HepG2 (cell line): ENCODE measurements around the gene LBR. TPM values are rescaled to one million over a fixed set of nuclear protein-coding genes. Genes with fewer than 3 reads are reported as not detected.

Source experiments
- ATAC-seq: fragments of 200-7000 bp; cut with Tn5 transposase; 3 replicates; pipeline ENCODE4 v1.9.1; 2020; ENCODE audit warnings: mild to moderate bottlenecking, moderate library complexity
- BruUV-seq: library from RNA; stranded (reverse); fragments of 400-500 nt; replicated peaks from 2 replicates; lab custom pipeline; 2021; lab: Mats Ljungman, UMichigan
- CTCF ChIA-PET: fragments of 300-600 bp; formaldehyde crosslinking; extraction: SDS; loops from one replicate; lab custom pipeline; 2021; ENCODE audit warnings: low total read pairs, inconsistent platforms, low intra/inter-chr PET ratio; lab: Yijun Ruan, JAX
- POLR2A ChIA-PET: fragments of 350-600 bp; sonication (Branson Sonifier 250); formaldehyde crosslinking; loops from one replicate; lab custom pipeline; 2020; ENCODE audit warnings: antibody characterized with exemption, inconsistent platforms; lab: Yijun Ruan, JAX
- DNase-seq: peaks from one replicate; pipeline ENCODE4 v3.0.0-alpha.2; 2015; ENCODE audit warnings: low spot score
- FAIRE-seq: peaks from 3 replicates; lab custom pipeline; 2011; peaks lifted over from hg19 to GRCh38; lab: Jason Lieb, UNC
- H2AFZ ChIP-seq: one replicate; pipeline ENCODE4 v1.6.1; 2011; ENCODE audit warnings: low read length, inconsistent platforms
- H3K27ac ChIP-seq: fragments of 300-600 bp; 3 replicates; pipeline ENCODE4 v1.8.0; 2011; ENCODE audit warnings: mixed run types, mild to moderate bottlenecking, mixed read lengths, low read length, inconsistent platforms; ENCODE audit not compliant: insufficient read depth; ENCODE audit errors: extremely low read length
- H3K27me3 ChIP-seq, 2 experiments: fragments of 200-600 bp in 1 of 2; 2 replicates in 1 of 2; 3 replicates in 1 of 2; pipeline versions ENCODE4 v1.6.0 to v1.8.0; 2011; ENCODE audit warnings: low read length in 2 of 2, mild to moderate bottlenecking in 2 of 2, moderate library complexity in 2 of 2, inconsistent platforms in 1 of 2; ENCODE audit not compliant: insufficient read depth in 2 of 2, control insufficient read depth in 1 of 2
- H3K36me3 ChIP-seq, 2 experiments: fragments of 200-600 bp in 1 of 2; replicated peaks in 1 of 2; 2 replicates in 1 of 2; 3 replicates in 1 of 2; pipeline versions ENCODE4 v1.5.1 to v1.8.0; 2011; ENCODE audit warnings: low read length in 2 of 2, inconsistent platforms in 1 of 2; ENCODE audit not compliant: insufficient read depth in 2 of 2, control insufficient read depth in 1 of 2
- H3K4me1 ChIP-seq: 2 replicates; pipeline ENCODE4 v1.5.1; 2012; ENCODE audit warnings: low read length, inconsistent platforms; ENCODE audit not compliant: insufficient read depth
- H3K4me2 ChIP-seq: 2 replicates; pipeline ENCODE4 v1.6.0; 2011; ENCODE audit warnings: low read depth, low read length, inconsistent platforms
- H3K4me3 ChIP-seq, 3 experiments: fragments of 200-600 bp in 1 of 3; sonication (generic), shearing (Covaris generic) in 1 of 3; replicated peaks in 1 of 3; 2 replicates each; pipeline ENCODE4 v1.5.1; 2011 to 2016; ENCODE audit warnings: low read length in 3 of 3, inconsistent platforms in 2 of 3, low read depth in 2 of 3, mild to moderate bottlenecking in 2 of 3, control low read depth in 1 of 3, mixed read lengths in 1 of 3; ENCODE audit not compliant: insufficient read depth in 1 of 3
- H3K79me2 ChIP-seq: one replicate; pipeline ENCODE4 v1.6.1; 2011; ENCODE audit warnings: low read length, inconsistent platforms; ENCODE audit not compliant: insufficient read depth
- H3K9ac ChIP-seq: 2 replicates; pipeline ENCODE4 v1.6.0; 2011; ENCODE audit warnings: mild to moderate bottlenecking, low read depth, low read length, inconsistent platforms; ENCODE audit not compliant: insufficient read depth
- H3K9me3 ChIP-seq: 2 replicates; pipeline ENCODE4 v1.5.1; 2012; ENCODE audit warnings: mild to moderate bottlenecking, low read length
- H4K20me1 ChIP-seq: 2 replicates; pipeline ENCODE4 v1.6.0; 2011; ENCODE audit warnings: inconsistent platforms, mild to moderate bottlenecking, low read length, moderate library complexity; ENCODE audit not compliant: insufficient read depth
- MED1 ChIP-seq: sonication (generic); formaldehyde crosslinking; IDR thresholded peaks from 2 replicates; pipeline ENCODE4 v1.4.0; 2020; ENCODE audit warnings: missing genetic modification reagents
- MED8 ChIP-seq: sonication (generic); formaldehyde crosslinking; IDR thresholded peaks from 2 replicates; pipeline ENCODE4 v1.8.1; 2023; ENCODE audit warnings: mild to moderate bottlenecking, missing genetic modification reagents; ENCODE audit not compliant: insufficient replicate concordance
- PHF20 ChIP-seq: sonication (generic); formaldehyde crosslinking; IDR thresholded peaks from 2 replicates; pipeline ENCODE4 v1.5.0; 2020; ENCODE audit warnings: mild to moderate bottlenecking, missing genetic modification reagents
- POLR2G ChIP-seq: fragments of 200-400 bp; formaldehyde crosslinking; IDR thresholded peaks from 2 replicates; pipeline ENCODE4 v1.6.1; 2018; ENCODE audit warnings: mild to moderate bottlenecking, low read depth, low read length, moderate library complexity
- ZMYM3 ChIP-seq: sonication (generic); formaldehyde crosslinking; IDR thresholded peaks from 2 replicates; pipeline ENCODE4 v1.5.1; 2020; ENCODE audit warnings: mild to moderate bottlenecking, missing genetic modification reagents
- ZNF768 ChIP-seq: sonication (generic); formaldehyde crosslinking; IDR thresholded peaks from 2 replicates; pipeline ENCODE4 v1.4.0; 2020; ENCODE audit warnings: missing genetic modification reagents
- whole genome bisulfite sequencing: methylation state at CpG from one replicate; pipeline ENCODE4 v1.1.6; 2017; ENCODE audit warnings: low lambda C conversion rate; 5-methylcytosine and 5-hydroxymethylcytosine counted together
- in situ Hi-C: cut with HindIII; loops from 2 replicates; pipeline ENCODE4 v1.10.0; 2017; ENCODE audit warnings: low pct_unique_long_range_greater_than_20kb; ENCODE audit not compliant: extremely low pct_ligation_motif_present
- intact Hi-C: fragments of 100-400 bp; cut with micrococcal nuclease; formaldehyde crosslinking; loops from one replicate; pipeline ENCODE4 v1.10.0; 2022; ENCODE audit not compliant: unreplicated experiment
- polyA plus RNA-seq, 8 experiments: library from polyadenylated mRNA; depleted of rRNA in 3 of 8; stranded (reverse) in 7 of 8; unstranded in 1 of 8; fragments of >200 nt; fragmentation: Illumina TruSeq in 4 of 8; extraction: Trizol in 4 of 8; gene quantifications; 2 replicates each; pipeline versions ENCODE4 v1.2.1 to v1.2.3, GENCODE V29; 2011 to 2016; ENCODE audit warnings: low read depth in 4 of 8, missing spikeins in 1 of 8, mixed read lengths in 1 of 8; ENCODE audit not compliant: insufficient read depth in 1 of 8
- total RNA-seq, 5 experiments: library from RNA; depleted of rRNA; stranded (reverse); fragments of >200 nt; fragmentation: Illumina TruSeq; extraction: Trizol; gene quantifications; 2 replicates each; pipeline ENCODE4 v1.2.3, GENCODE V29; 2016; ENCODE audit warnings: low read depth in 1 of 5
- TF ChIP-seq, protein P1 (sequence below): sonication (generic); formaldehyde crosslinking; IDR thresholded peaks from 2 replicates; pipeline ENCODE4 v1.5.0; 2020; ENCODE audit warnings: missing genetic modification reagents
- TF ChIP-seq, protein P2 (sequence below): sonication (generic); formaldehyde crosslinking; IDR thresholded peaks from 2 replicates; pipeline ENCODE4 v1.4.0; 2020; ENCODE audit warnings: mild to moderate bottlenecking, missing genetic modification reagents
- TF ChIP-seq, protein P3 (sequence below): conservative IDR thresholded peaks from 2 replicates; pipeline ENCODE4 v1.6.1; 2018; ENCODE audit warnings: missing genetic modification reagents

LBR gene
- total and polyA plus RNA-seq, 2 of the 13 experiments (the other 11 are each of a cell fraction or from before 2014, with no cell fraction given) = 38.9 to 76.7 TPM

DNA sequence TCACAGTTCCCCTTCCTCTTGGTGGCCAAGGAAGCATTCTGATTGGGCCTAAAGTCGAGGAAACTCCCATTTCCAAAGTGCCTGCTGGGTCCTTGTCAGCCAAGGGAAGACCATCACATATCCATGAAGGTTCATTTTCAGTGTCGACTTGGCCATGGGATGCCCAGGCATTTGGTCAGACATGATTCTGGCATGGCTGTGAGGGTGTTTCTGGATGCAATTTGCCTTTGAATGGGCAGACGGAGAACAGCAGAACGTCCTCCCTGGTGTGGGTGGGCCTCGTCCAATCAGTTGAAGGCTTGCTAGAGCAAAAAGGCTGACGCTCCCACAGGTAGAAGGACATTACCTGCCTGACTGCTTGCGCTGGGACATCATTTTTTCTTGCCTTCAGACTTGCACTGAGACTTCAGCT lies 48.3 kb upstream of the LBR start:
- POLR2A ChIA-PET = interaction anchor here (0.5 kb wide), 1 partner anchor 271 kb away, joined by 3 read pairs; no protein-coding TSS in a partner anchor
- no peak for DNase-seq
- WGBS = 60% methylated on average over 4 of the region's 7 CpGs

DNA sequence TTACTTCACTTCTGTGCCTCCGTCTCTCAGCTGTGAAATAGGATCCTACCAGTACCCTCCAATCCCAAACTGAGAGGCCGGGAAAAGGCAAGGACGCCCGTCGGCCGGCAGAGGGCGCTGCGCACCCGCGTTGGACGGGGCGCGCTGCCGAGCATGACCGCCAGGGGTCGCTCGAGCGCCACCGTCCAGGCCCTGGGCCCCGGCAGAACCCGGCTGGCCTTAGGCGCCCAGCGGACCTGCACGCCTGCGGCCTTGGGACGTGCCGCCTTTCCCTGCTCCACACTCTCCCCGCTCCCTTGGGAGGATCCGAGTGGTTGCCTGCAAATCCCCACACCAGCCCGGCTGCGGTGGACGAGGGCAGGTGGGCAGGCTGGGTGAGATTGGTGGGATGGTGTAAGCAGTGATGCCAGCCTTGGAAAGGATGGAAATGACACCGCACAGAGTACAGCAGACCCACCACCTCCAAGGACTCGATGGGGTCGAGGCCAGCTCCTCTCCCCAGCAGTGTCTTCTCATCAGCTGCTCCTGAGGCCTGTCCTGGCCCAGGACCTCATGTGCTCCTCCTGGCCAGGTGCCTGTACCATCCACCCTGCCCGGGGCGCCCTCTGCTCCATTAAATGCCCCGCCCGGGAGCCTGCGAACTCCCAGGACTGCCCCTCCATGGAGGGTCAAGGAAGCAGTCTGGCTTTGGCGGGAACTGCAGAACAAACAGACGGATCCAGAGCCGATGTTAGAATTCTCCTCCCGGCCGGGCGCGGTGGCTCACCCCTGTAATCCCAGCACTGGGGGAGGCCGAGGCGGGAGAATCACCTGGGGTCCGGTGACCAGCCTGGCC lies 47.4 kb upstream of the LBR start:
- Histone ChIP-seq H3K79me2 (no peaks in the 10 kb centered on the region), H3K27ac (no peak overlapping the region), H3K9me3 (no peaks in the 10 kb centered on the region), H3K4me2 (peak overlapping the region; percentile 91), H2AFZ (peak overlapping the region; percentile 50), H3K27me3 (peaks cover 1 to 7% of the 10 kb centered on the region in 2 experiments; a peak in 2 of 5 replicates), H3K36me3 (no peaks in the 10 kb centered on the region), H3K9ac (no peak overlapping the region), H3K4me1 (peaks cover 42% of the 10 kb centered on the region), H4K20me1 (no peaks in the 10 kb centered on the region), H3K4me3 (peak overlapping the region; percentile 36 to 72 (median 48))
- ChIA-PET CTCF (interaction anchor here (0.5 to 3.8 kb wide), 22 partner anchors 10 to 942 kb away, joined by 3 to 65 read pairs (median 4); partner anchors contain the start of gene SRP9), POLR2A (interaction anchor here (0.6 to 1.7 kb wide), 4 partner anchors 297 to 512 kb away, joined by 3 to 5 read pairs (median 4); partner anchors contain the start of gene SRP9)
- BruUV-seq = no TSS peak
- in situ Hi-C loops (loop anchor here (5.0 kb wide), 4 partner anchors 297 to 502 kb away; no protein-coding TSS in a partner anchor), intact Hi-C loops (loop anchor here (1.0 to 2.0 kb wide), 4 partner anchors 302 to 501 kb away; partner anchors contain the start of gene SRP9)
- 38% methylated on average over 6 of the region's 50 CpGs for WGBS
- ATAC-seq = peak; percentile 86
- peak; percentile 54 for DNase-seq
- FAIRE-seq = peak; percentile 39
- TF ChIP-seq MED1 (CRISPR knock-in tag) (0 out of 2 replicates have a peak, but pooled peaks have one; percentile 20), POLR2G (no peak), PHF20 (no peak)
- TF ChIP-seq, protein P1, sequence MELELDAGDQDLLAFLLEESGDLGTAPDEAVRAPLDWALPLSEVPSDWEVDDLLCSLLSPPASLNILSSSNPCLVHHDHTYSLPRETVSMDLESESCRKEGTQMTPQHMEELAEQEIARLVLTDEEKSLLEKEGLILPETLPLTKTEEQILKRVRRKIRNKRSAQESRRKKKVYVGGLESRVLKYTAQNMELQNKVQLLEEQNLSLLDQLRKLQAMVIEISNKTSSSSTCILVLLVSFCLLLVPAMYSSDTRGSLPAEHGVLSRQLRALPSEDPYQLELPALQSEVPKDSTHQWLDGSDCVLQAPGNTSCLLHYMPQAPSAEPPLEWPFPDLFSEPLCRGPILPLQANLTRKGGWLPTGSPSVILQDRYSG = no peak
- TF ChIP-seq, protein P2, sequence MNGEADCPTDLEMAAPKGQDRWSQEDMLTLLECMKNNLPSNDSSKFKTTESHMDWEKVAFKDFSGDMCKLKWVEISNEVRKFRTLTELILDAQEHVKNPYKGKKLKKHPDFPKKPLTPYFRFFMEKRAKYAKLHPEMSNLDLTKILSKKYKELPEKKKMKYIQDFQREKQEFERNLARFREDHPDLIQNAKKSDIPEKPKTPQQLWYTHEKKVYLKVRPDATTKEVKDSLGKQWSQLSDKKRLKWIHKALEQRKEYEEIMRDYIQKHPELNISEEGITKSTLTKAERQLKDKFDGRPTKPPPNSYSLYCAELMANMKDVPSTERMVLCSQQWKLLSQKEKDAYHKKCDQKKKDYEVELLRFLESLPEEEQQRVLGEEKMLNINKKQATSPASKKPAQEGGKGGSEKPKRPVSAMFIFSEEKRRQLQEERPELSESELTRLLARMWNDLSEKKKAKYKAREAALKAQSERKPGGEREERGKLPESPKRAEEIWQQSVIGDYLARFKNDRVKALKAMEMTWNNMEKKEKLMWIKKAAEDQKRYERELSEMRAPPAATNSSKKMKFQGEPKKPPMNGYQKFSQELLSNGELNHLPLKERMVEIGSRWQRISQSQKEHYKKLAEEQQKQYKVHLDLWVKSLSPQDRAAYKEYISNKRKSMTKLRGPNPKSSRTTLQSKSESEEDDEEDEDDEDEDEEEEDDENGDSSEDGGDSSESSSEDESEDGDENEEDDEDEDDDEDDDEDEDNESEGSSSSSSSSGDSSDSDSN (CRISPR knock-in tag) = peak; percentile 67
- TF ChIP-seq, protein P3, sequence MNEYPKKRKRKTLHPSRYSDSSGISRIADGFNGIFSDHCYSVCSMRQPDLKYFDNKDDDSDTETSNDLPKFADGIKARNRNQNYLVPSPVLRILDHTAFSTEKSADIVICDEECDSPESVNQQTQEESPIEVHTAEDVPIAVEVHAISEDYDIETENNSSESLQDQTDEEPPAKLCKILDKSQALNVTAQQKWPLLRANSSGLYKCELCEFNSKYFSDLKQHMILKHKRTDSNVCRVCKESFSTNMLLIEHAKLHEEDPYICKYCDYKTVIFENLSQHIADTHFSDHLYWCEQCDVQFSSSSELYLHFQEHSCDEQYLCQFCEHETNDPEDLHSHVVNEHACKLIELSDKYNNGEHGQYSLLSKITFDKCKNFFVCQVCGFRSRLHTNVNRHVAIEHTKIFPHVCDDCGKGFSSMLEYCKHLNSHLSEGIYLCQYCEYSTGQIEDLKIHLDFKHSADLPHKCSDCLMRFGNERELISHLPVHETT (CRISPR knock-in tag) = peak; percentile 69; the same call in 1 of the 2 replicates

More for the DNA sequence above, 48.3 kb upstream of the LBR start:
- ATAC-seq (no peak), FAIRE-seq (no peak)
- intact Hi-C loops = no loop called here
- H3K27ac ChIP-seq = no peak overlapping the region
- in situ Hi-C loops = loop anchor here (5.0 kb wide), 4 partner anchors 296 to 501 kb away; no protein-coding TSS in a partner anchor
- BruUV-seq = no TSS peak
- no peak overlapping the region for H3K4me2 ChIP-seq
- H2AFZ ChIP-seq = no peak overlapping the region
- H4K20me1 ChIP-seq = no peaks in the 10 kb centered on the region
- H3K4me1 ChIP-seq = peaks cover 42% of the 10 kb centered on the region
- no peaks in the 10 kb centered on the region for H3K9me3 ChIP-seq
- H3K36me3 ChIP-seq = no peaks in the 10 kb centered on the region
- no peaks in the 10 kb centered on the region for H3K79me2 ChIP-seq
- peak; percentile 33; the same call in 1 of the 2 replicates for TF ChIP-seq ZMYM3 (CRISPR knock-in tag)
- TF ChIP-seq MED8 (CRISPR knock-in tag) = no peak
- TF ChIP-seq ZNF768 (CRISPR knock-in tag) = peak; percentile 54; the same call in 1 of the 2 replicates
- H3K27me3 ChIP-seq = peaks cover 3 to 7% of the 10 kb centered on the region in 2 experiments; a peak in 2 of 5 replicates
- no peak overlapping the region for H3K4me3 ChIP-seq
- CTCF ChIA-PET = interaction anchor here (1.6 to 3.8 kb wide), 7 partner anchors 9 to 511 kb away, joined by 4 to 65 read pairs (median 32); partner anchors contain the start of gene SRP9
- H3K9ac ChIP-seq = no peak overlapping the region
